ENCODE data around the gene TNRC6C. TPM values are rescaled to one million over a fixed set of nuclear protein-coding genes. Genes with fewer than 3 reads are reported as not detected.

The TNRC6C gene
- polyA plus RNA-seq, 1 donor: 17.1 TPM

Other genes starting within 250 kb of the TNRC6C start
- gene TMC6, start 170.1 kb downstream of the TNRC6C start, polyA plus RNA-seq (ENCODE audit: insufficient read length): 24.8 TPM
- 1.4 TPM for gene TMC8, start 172.1 kb downstream of the TNRC6C start, polyA plus RNA-seq (ENCODE audit: insufficient read length)
- gene C17orf99, start 187.7 kb downstream of the TNRC6C start, polyA plus RNA-seq (ENCODE audit: insufficient read length): 0.17 TPM
- 47.3 TPM for gene SYNGR2, start 209.9 kb downstream of the TNRC6C start, polyA plus RNA-seq (ENCODE audit: insufficient read length)
- 34.0 TPM for gene TK1, start 228.3 kb downstream of the TNRC6C start, polyA plus RNA-seq (ENCODE audit: insufficient read length)
- 73.2 TPM for gene AFMID, start 228.7 kb downstream of the TNRC6C start, polyA plus RNA-seq (ENCODE audit: insufficient read length)

Measured in left kidney (tissue), 1 donor.